HG02610 (cell line): ENCODE data around the gene ANKZF1.
"Not testable (repeated sequence)": the region's sequence is repeated elsewhere in the genome, so short reads cannot be mapped to it uniquely, and the experiment has no call there.

ENCODE experiments used
- ATAC-seq: cut with Tn5 transposase; IDR thresholded peaks from one replicate; pipeline ENCODE4 v1.9.1; 2021; ENCODE audit warnings: mild to moderate bottlenecking, moderate library complexity; ENCODE audit not compliant: unreplicated experiment

The ANKZF1 gene

GRCh38 chr2:219229305-219230058, at the start of gene ANKZF1, which contains the start of gene ATG9A:
Gene ANKZF1 (plus strand): TSS chr2:219229806. CDS start chr2:219230258, 452 bp downstream.
Gene ATG9A (minus strand): TSS chr2:219229636. CDS start chr2:219228024, 1,612 bp downstream.
- peak; percentile 98 for ATAC-seq

GRCh38 chr2:219180961-219181360, 48.6 kb upstream of the ANKZF1 start:
- no peak for ATAC-seq

- no peak for ATAC-seq
Measured at GRCh38 chr2:219181531-219181930, 48.1 kb upstream of the ANKZF1 start.

- ATAC-seq = no peak
Measured at GRCh38 chr2:219182331-219183150, 47.1 kb upstream of the ANKZF1 start.

GRCh38 chr2:219183151-219183772, 46.3 kb upstream of the ANKZF1 start:
- ATAC-seq = no peak

GRCh38 chr2:219184121-219184520, 45.5 kb upstream of the ANKZF1 start:
- ATAC-seq = no peak

GRCh38 chr2:219186754-219187456, 42.7 kb upstream of the ANKZF1 start:
- no peak for ATAC-seq

- no peak for ATAC-seq
Measured at GRCh38 chr2:219197388-219197787, 32.2 kb upstream of the ANKZF1 start.

- no peak for ATAC-seq
Measured at GRCh38 chr2:219198974-219199373, 30.6 kb upstream of the ANKZF1 start.

- ATAC-seq = no peak
Measured at GRCh38 chr2:219199470-219200211, 30.0 kb upstream of the ANKZF1 start.

- ATAC-seq = not testable (repeated sequence)
Measured at GRCh38 chr2:219200502-219201326, 28.9 kb upstream of the ANKZF1 start.

GRCh38 chr2:219201331-219201730, 28.3 kb upstream of the ANKZF1 start:
- ATAC-seq = not testable (repeated sequence)

- no peak for ATAC-seq
Measured at GRCh38 chr2:219204425-219205164, 25.0 kb upstream of the ANKZF1 start.

- ATAC-seq = no peak
Measured at GRCh38 chr2:219205165-219205538, 24.5 kb upstream of the ANKZF1 start.

- no peak for ATAC-seq
Measured at GRCh38 chr2:219205981-219206327, 23.7 kb upstream of the ANKZF1 start.

GRCh38 chr2:219206328-219207133, 23.1 kb upstream of the ANKZF1 start, which contains the start of gene ZFAND2B:
Gene ZFAND2B (plus strand): TSS chr2:219206782. CDS start chr2:219206988, 206 bp downstream.
- peak; percentile 98 for ATAC-seq

- ATAC-seq = no peak
Measured at GRCh38 chr2:219207134-219207883, 22.3 kb upstream of the ANKZF1 start.
